ENCODE results near the gene RHOT1.

RHOT1 gene

DNA sequence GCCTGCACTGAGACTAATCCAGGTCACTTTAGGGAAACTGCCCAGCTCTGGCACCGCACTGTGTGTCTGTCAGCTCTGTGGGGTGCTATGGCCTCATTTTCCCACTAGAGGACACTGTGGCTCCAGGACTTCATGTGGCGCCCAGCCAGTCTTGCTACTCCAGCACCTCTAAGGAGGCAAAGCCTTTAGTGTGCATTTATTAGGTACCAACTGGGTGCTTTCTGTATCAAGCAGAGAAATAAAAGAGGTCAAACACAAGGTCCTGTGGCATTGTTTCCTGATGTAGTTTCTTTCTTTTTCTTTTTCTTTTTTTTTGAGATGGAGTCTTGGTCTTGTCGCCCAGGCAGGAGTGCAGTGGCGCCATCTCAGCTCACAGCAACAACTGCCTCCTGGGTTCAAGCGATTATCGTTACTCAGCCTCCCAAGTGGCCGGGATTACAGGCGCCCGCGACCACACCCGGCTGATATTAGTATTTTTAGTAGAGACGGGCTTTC lies 110.9 kb downstream of the RHOT1 start:
- Histone ChIP-seq H2BK120ac (ENCODE audit: low read depth, low read length) (no peak overlapping the region), H3K18ac (ENCODE audit: low read depth in 1 of 2, low read length in 2 of 2) (no peak overlapping the region), H3K36me3 (ENCODE audit: control insufficient read depth in 1 of 2, insufficient read depth in 2 of 2, low read depth in 1 of 2, low read length in 2 of 2) (no peaks in the 10 kb centered on the region), H3K9ac (ENCODE audit: low read length) (no peak overlapping the region), H3K4ac (ENCODE audit: low read depth in 1 of 2, low read length in 2 of 2) (no peak overlapping the region), H2AFZ (ENCODE audit: low read depth, low read length) (no peak overlapping the region), H2BK5ac (ENCODE audit: low read depth, low read length, poor library complexity, severe bottlenecking) (no peak overlapping the region), H2BK15ac (ENCODE audit: low read depth, poor library complexity, severe bottlenecking) (no peak overlapping the region), H2BK12ac (ENCODE audit: low read length in 2 of 2) (no peak overlapping the region), H2AK5ac (ENCODE audit: low read length, severe bottlenecking) (no peak overlapping the region), H3K27me3 (ENCODE audit: control insufficient read depth in 1 of 2, insufficient read depth in 1 of 2, low read length in 2 of 2) (peaks cover 20 to 23% of the 10 kb centered on the region in 2 experiments), H3K27ac (ENCODE audit: low read length, poor library complexity, severe bottlenecking) (no peak overlapping the region), H3K4me3 (ENCODE audit: insufficient read depth in 1 of 2, low read depth in 1 of 2, low read length in 2 of 2) (no peak overlapping the region), H3K4me1 (ENCODE audit: control insufficient read depth, insufficient read depth, low read depth, low read length) (peaks cover 3% of the 10 kb centered on the region), H3K14ac (ENCODE audit: low read length in 2 of 2) (no peak overlapping the region), H4K91ac (ENCODE audit: low read length) (no peak overlapping the region), H3K79me1 (replicated peaks; ENCODE audit: low read length, poor library complexity, severe bottlenecking) (no peaks in the 10 kb centered on the region), H3K4me2 (ENCODE audit: low read length, poor library complexity, severe bottlenecking) (no peak overlapping the region), H4K8ac (ENCODE audit: low read length) (no peak overlapping the region), H3K23ac (ENCODE audit: low read length in 2 of 2) (no peak overlapping the region), H3K9me3 (ENCODE audit: control insufficient read depth, low read length) (no peaks in the 10 kb centered on the region)
- WGBS, result 69% methylated on average over 12 of the region's 12 CpGs
- DNase-seq, result peak; percentile 78

GRCh38 chr17:32256012-32256700 lies 113.9 kb downstream of the RHOT1 start:
- Histone ChIP-seq H4K8ac (ENCODE audit: low read length) (no peak overlapping the region), H4K91ac (ENCODE audit: low read length) (no peak overlapping the region), H2AFZ (ENCODE audit: low read depth, low read length) (no peak overlapping the region), H3K36me3 (ENCODE audit: control insufficient read depth in 1 of 2, insufficient read depth in 2 of 2, low read depth in 1 of 2, low read length in 2 of 2) (no peaks in the 10 kb centered on the region), H3K27me3 (ENCODE audit: control insufficient read depth in 1 of 2, insufficient read depth in 1 of 2, low read length in 2 of 2) (peaks cover 25 to 27% of the 10 kb centered on the region in 2 experiments), H3K4me3 (ENCODE audit: insufficient read depth in 1 of 2, low read depth in 1 of 2, low read length in 2 of 2) (no peak overlapping the region), H3K9me3 (ENCODE audit: control insufficient read depth, low read length) (no peaks in the 10 kb centered on the region), H3K18ac (ENCODE audit: low read depth in 1 of 2, low read length in 2 of 2) (no peak overlapping the region), H3K27ac (ENCODE audit: low read length, poor library complexity, severe bottlenecking) (no peak overlapping the region), H2BK5ac (ENCODE audit: low read depth, low read length, poor library complexity, severe bottlenecking) (no peak overlapping the region), H3K14ac (ENCODE audit: low read length in 2 of 2) (no peak overlapping the region), H3K79me1 (replicated peaks; ENCODE audit: low read length, poor library complexity, severe bottlenecking) (no peaks in the 10 kb centered on the region), H3K23ac (ENCODE audit: low read length in 2 of 2) (peak overlapping the region in 1 of 2 experiments; percentile 42), H2BK120ac (ENCODE audit: low read depth, low read length) (no peak overlapping the region), H3K4me2 (ENCODE audit: low read length, poor library complexity, severe bottlenecking) (no peak overlapping the region), H3K4ac (ENCODE audit: low read depth in 1 of 2, low read length in 2 of 2) (no peak overlapping the region), H2BK15ac (ENCODE audit: low read depth, poor library complexity, severe bottlenecking) (no peak overlapping the region), H2AK5ac (ENCODE audit: low read length, severe bottlenecking) (no peak overlapping the region), H2BK12ac (ENCODE audit: low read length in 2 of 2) (no peak overlapping the region), H3K4me1 (ENCODE audit: control insufficient read depth, insufficient read depth, low read depth, low read length) (peaks cover 8% of the 10 kb centered on the region), H3K9ac (ENCODE audit: low read length) (no peak overlapping the region)
- WGBS, result 77% methylated on average over 9 of the region's 9 CpGs
- DNase-seq, result no peak

DNA sequence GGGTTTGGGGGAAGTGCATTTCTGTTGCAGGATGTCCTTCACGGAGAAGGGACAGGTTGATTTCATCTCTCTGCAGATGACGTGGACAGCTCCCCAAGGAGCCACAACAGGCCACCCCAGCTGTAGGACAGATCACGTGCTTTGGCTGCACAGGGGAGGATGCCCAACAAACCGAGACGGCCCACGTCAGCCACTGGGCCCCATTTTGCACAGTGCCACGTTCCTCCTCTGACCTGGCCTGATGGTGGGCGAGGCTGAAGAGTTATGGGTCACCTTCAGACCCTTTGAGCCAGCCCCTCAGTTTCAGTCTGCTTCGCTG lies 114.4 kb downstream of the RHOT1 start:
- Histone ChIP-seq H3K9ac (ENCODE audit: low read length) (no peak overlapping the region), H2BK15ac (ENCODE audit: low read depth, poor library complexity, severe bottlenecking) (no peak overlapping the region), H2AK5ac (ENCODE audit: low read length, severe bottlenecking) (no peak overlapping the region), H4K8ac (ENCODE audit: low read length) (no peak overlapping the region), H3K14ac (ENCODE audit: low read length in 2 of 2) (no peak overlapping the region), H3K27ac (ENCODE audit: low read length, poor library complexity, severe bottlenecking) (no peak overlapping the region), H3K36me3 (ENCODE audit: control insufficient read depth in 1 of 2, insufficient read depth in 2 of 2, low read depth in 1 of 2, low read length in 2 of 2) (no peaks in the 10 kb centered on the region), H3K18ac (ENCODE audit: low read depth in 1 of 2, low read length in 2 of 2) (no peak overlapping the region), H3K4me2 (ENCODE audit: low read length, poor library complexity, severe bottlenecking) (no peak overlapping the region), H3K23ac (ENCODE audit: low read length in 2 of 2) (no peak overlapping the region), H3K9me3 (ENCODE audit: control insufficient read depth, low read length) (no peaks in the 10 kb centered on the region), H2BK120ac (ENCODE audit: low read depth, low read length) (no peak overlapping the region), H2BK12ac (ENCODE audit: low read length in 2 of 2) (no peak overlapping the region), H3K4ac (ENCODE audit: low read depth in 1 of 2, low read length in 2 of 2) (no peak overlapping the region), H3K27me3 (ENCODE audit: control insufficient read depth in 1 of 2, insufficient read depth in 1 of 2, low read length in 2 of 2) (peaks cover 26 to 31% of the 10 kb centered on the region in 2 experiments), H2AFZ (ENCODE audit: low read depth, low read length) (no peak overlapping the region), H2BK5ac (ENCODE audit: low read depth, low read length, poor library complexity, severe bottlenecking) (no peak overlapping the region), H3K79me1 (replicated peaks; ENCODE audit: low read length, poor library complexity, severe bottlenecking) (no peaks in the 10 kb centered on the region), H3K4me3 (ENCODE audit: insufficient read depth in 1 of 2, low read depth in 1 of 2, low read length in 2 of 2) (no peak overlapping the region), H4K91ac (ENCODE audit: low read length) (no peak overlapping the region), H3K4me1 (ENCODE audit: control insufficient read depth, insufficient read depth, low read depth, low read length) (peaks cover 8% of the 10 kb centered on the region)
- DNase-seq, result no peak
- WGBS, result 83% methylated on average over 9 of the region's 9 CpGs

DNA sequence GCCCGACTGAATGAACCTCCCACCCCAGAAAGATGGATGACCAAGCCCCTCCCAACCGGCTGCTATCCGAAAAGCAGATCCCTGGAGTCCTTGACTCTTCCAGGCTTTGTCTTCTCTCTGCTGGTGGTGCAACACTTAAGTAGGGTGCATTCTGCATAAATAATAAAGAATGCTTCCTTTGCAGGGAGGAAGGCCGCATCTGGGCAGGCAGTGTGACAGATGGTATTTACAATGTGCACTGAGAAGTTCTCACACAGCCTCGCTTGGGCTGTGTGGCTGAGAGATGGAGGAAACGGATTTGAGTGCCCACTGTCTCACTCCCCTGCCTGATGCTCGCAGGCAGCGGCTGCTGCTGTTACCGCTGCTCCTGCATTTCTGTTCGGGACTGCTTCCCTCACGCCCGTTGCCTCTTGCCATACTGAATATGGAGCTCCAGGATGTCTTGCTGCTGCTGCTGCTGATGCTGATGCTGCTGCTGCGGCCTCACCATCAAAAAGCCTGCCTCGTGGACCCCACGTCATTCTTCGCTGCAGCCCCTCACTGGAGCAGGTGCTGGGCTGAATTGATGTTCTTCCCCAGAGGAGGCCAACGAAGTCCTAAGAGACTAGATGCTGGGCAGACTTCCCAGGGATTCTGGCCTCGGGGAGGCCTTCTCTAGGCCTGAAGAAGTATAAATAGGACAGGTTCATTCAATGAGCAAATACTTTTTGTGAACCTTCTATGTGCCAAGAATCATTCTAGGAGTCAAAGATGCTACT lies 116.3 kb downstream of the RHOT1 start:
- Histone ChIP-seq H3K4me2 (ENCODE audit: low read length, poor library complexity, severe bottlenecking) (no peak overlapping the region), H2AFZ (ENCODE audit: low read depth, low read length) (no peak overlapping the region), H3K18ac (ENCODE audit: low read depth in 1 of 2, low read length in 2 of 2) (no peak overlapping the region), H3K14ac (ENCODE audit: low read length in 2 of 2) (no peak overlapping the region), H3K23ac (ENCODE audit: low read length in 2 of 2) (no peak overlapping the region), H2BK5ac (ENCODE audit: low read depth, low read length, poor library complexity, severe bottlenecking) (no peak overlapping the region), H3K79me1 (replicated peaks; ENCODE audit: low read length, poor library complexity, severe bottlenecking) (no peaks in the 10 kb centered on the region), H3K4me3 (ENCODE audit: insufficient read depth in 1 of 2, low read depth in 1 of 2, low read length in 2 of 2) (peak overlapping the region in 1 of 2 experiments; percentile 10), H3K9me3 (ENCODE audit: control insufficient read depth, low read length) (no peaks in the 10 kb centered on the region), H3K4me1 (ENCODE audit: control insufficient read depth, insufficient read depth, low read depth, low read length) (peaks cover 5% of the 10 kb centered on the region), H2BK120ac (ENCODE audit: low read depth, low read length) (no peak overlapping the region), H4K8ac (ENCODE audit: low read length) (no peak overlapping the region), H3K27ac (ENCODE audit: low read length, poor library complexity, severe bottlenecking) (no peak overlapping the region), H3K27me3 (ENCODE audit: control insufficient read depth in 1 of 2, insufficient read depth in 1 of 2, low read length in 2 of 2) (peaks cover 45 to 50% of the 10 kb centered on the region in 2 experiments), H3K4ac (ENCODE audit: low read depth in 1 of 2, low read length in 2 of 2) (no peak overlapping the region), H2BK12ac (ENCODE audit: low read length in 2 of 2) (no peak overlapping the region), H3K36me3 (ENCODE audit: control insufficient read depth in 1 of 2, insufficient read depth in 2 of 2, low read depth in 1 of 2, low read length in 2 of 2) (no peaks in the 10 kb centered on the region), H3K9ac (ENCODE audit: low read length) (no peak overlapping the region), H4K91ac (ENCODE audit: low read length) (peak overlapping the region; percentile 18), H2AK5ac (ENCODE audit: low read length, severe bottlenecking) (no peak overlapping the region), H2BK15ac (ENCODE audit: low read depth, poor library complexity, severe bottlenecking) (no peak overlapping the region)
- DNase-seq, result peak; percentile 7
- WGBS, result 61% methylated on average over 17 of the region's 18 CpGs

Measured in mesenchymal stem cell (in vitro differentiated cells and primary cell).